ENCODE data around the gene ASTN2.

The ASTN2 gene

DNA sequence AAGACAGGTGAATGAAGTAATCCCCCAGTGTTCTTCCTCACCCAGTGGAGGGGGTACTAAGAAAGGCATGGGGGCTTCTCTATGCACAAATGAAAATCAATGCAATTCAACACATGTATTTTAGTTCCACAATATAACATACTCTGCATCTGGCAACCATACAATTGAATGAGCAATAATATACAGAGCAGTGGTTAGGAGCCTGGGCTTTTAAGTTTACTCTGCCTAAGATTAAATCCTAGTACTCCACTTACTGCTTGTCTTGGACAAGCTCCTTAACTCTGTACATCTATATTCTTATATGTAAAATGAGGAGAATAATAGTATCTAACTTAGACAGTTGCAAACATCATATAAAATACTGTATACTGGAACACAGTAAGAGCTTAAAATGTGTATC is 923.2 kb downstream of the ASTN2 start:
- H3K79me2 ChIP-seq (ENCODE audit: control insufficient read depth, low read length) = no peaks in the 10 kb centered on the region
- no peak overlapping the region for H3K27ac ChIP-seq (ENCODE audit: low read depth, low read length)
- H3K9me3 ChIP-seq (ENCODE audit: control insufficient read depth, insufficient read depth, low read length) = no peaks in the 10 kb centered on the region
- no peaks in the 10 kb centered on the region for H3F3A ChIP-seq (ENCODE audit: control insufficient read depth, insufficient read depth)
- H3K27me3 ChIP-seq (ENCODE audit: control insufficient read depth, low read length) = no peaks in the 10 kb centered on the region
- no peak overlapping the region for H3K4me3 ChIP-seq (ENCODE audit: low read length)
- no peaks in the 10 kb centered on the region for H4K20me1 ChIP-seq (ENCODE audit: control insufficient read depth, insufficient read depth, low read depth, low read length)
- no peaks in the 10 kb centered on the region for H3K36me3 ChIP-seq (ENCODE audit: control insufficient read depth, low read length)
- H3K9me2 ChIP-seq (replicated peaks; ENCODE audit: control insufficient read depth, low read length) = no peaks in the 10 kb centered on the region
- no peak for TF ChIP-seq EZH2phosphoT487 (IDR thresholded peaks at IDR 0.05; ENCODE audit: borderline replicate concordance, low read length)
- TF ChIP-seq, protein P1, sequence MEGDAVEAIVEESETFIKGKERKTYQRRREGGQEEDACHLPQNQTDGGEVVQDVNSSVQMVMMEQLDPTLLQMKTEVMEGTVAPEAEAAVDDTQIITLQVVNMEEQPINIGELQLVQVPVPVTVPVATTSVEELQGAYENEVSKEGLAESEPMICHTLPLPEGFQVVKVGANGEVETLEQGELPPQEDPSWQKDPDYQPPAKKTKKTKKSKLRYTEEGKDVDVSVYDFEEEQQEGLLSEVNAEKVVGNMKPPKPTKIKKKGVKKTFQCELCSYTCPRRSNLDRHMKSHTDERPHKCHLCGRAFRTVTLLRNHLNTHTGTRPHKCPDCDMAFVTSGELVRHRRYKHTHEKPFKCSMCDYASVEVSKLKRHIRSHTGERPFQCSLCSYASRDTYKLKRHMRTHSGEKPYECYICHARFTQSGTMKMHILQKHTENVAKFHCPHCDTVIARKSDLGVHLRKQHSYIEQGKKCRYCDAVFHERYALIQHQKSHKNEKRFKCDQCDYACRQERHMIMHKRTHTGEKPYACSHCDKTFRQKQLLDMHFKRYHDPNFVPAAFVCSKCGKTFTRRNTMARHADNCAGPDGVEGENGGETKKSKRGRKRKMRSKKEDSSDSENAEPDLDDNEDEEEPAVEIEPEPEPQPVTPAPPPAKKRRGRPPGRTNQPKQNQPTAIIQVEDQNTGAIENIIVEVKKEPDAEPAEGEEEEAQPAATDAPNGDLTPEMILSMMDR (IDR thresholded peaks at IDR 0.05; ENCODE audit: low read depth, low read length, poor library complexity, severe bottlenecking) = no peak
- H3K4me2 ChIP-seq (ENCODE audit: low read length) = no peak overlapping the region
- H3K4me1 ChIP-seq (ENCODE audit: control insufficient read depth, low read length) = no peaks in the 10 kb centered on the region

DNA sequence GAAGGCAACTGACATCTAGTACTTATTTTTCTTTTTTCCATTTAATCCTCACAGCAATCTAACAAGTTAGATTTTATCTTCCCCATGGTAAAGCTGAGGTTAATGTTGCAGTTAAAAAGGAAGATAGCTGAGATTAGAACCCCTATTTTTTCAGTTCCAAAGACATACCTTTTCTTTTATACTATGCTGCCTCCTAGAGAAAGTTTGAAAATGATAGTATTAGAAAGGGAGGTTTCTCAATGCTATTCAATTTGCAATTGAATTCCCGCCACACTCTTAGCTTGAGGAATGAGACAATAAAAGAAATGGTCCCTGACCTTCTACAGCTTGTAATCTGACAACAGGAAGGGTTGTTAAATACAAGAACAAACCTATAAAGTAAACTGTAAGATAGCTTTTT is 923.6 kb downstream of the ASTN2 start:
- no peak for TF ChIP-seq EZH2phosphoT487 (IDR thresholded peaks at IDR 0.05; ENCODE audit: borderline replicate concordance, low read length)
- TF ChIP-seq, protein P1 (IDR thresholded peaks at IDR 0.05; ENCODE audit: low read depth, low read length, poor library complexity, severe bottlenecking) = no peak

DNA sequence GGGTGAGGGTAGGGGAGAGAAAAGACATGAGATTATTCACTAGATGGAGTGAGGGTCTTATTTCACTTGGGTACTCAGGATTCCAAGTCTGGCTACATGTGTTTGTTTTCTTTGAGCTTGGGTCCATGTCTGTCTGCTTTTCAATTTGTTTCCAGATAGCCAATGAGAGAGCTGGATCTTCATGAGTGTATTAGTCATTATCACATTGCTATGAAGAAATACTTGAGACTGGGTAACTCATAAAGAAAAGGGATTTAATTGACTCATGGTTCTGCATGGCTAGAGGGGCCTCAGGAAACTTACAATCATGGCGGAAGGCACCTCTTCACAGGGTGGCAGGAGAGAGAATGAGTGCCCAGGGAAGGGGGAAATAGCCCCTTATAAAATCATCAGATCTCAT is 924.5 kb downstream of the ASTN2 start:
- Histone ChIP-seq H3K36me3 (ENCODE audit: control insufficient read depth, low read length) (no peaks in the 10 kb centered on the region), H3F3A (ENCODE audit: control insufficient read depth, insufficient read depth) (no peaks in the 10 kb centered on the region), H3K27ac (ENCODE audit: low read depth, low read length) (no peak overlapping the region), H3K4me2 (ENCODE audit: low read length) (no peak overlapping the region), H3K27me3 (ENCODE audit: control insufficient read depth, low read length) (no peaks in the 10 kb centered on the region), H3K4me3 (ENCODE audit: low read length) (no peak overlapping the region), H4K20me1 (ENCODE audit: control insufficient read depth, insufficient read depth, low read depth, low read length) (no peaks in the 10 kb centered on the region), H3K4me1 (ENCODE audit: control insufficient read depth, low read length) (no peaks in the 10 kb centered on the region), H3K9me3 (ENCODE audit: control insufficient read depth, insufficient read depth, low read length) (no peaks in the 10 kb centered on the region), H3K79me2 (ENCODE audit: control insufficient read depth, low read length) (no peaks in the 10 kb centered on the region), H3K9me2 (replicated peaks; ENCODE audit: control insufficient read depth, low read length) (no peaks in the 10 kb centered on the region)
- TF ChIP-seq, protein P1 (IDR thresholded peaks at IDR 0.05; ENCODE audit: low read depth, low read length, poor library complexity, severe bottlenecking) = no peak
- TF ChIP-seq EZH2phosphoT487 (IDR thresholded peaks at IDR 0.05; ENCODE audit: borderline replicate concordance, low read length) = no peak

More for the DNA sequence above, 923.6 kb downstream of the ASTN2 start:
- H3F3A ChIP-seq (ENCODE audit: control insufficient read depth, insufficient read depth) = no peaks in the 10 kb centered on the region
- H3K36me3 ChIP-seq (ENCODE audit: control insufficient read depth, low read length) = no peaks in the 10 kb centered on the region
- H3K27ac ChIP-seq (ENCODE audit: low read depth, low read length) = no peak overlapping the region
- H3K9me2 ChIP-seq (replicated peaks; ENCODE audit: control insufficient read depth, low read length) = no peaks in the 10 kb centered on the region
- no peak overlapping the region for H3K4me3 ChIP-seq (ENCODE audit: low read length)
- H3K4me2 ChIP-seq (ENCODE audit: low read length) = no peak overlapping the region
- H3K9me3 ChIP-seq (ENCODE audit: control insufficient read depth, insufficient read depth, low read length) = no peaks in the 10 kb centered on the region
- H3K4me1 ChIP-seq (ENCODE audit: control insufficient read depth, low read length) = no peaks in the 10 kb centered on the region
- H3K27me3 ChIP-seq (ENCODE audit: control insufficient read depth, low read length) = no peaks in the 10 kb centered on the region
- H4K20me1 ChIP-seq (ENCODE audit: control insufficient read depth, insufficient read depth, low read depth, low read length) = no peaks in the 10 kb centered on the region
- no peaks in the 10 kb centered on the region for H3K79me2 ChIP-seq (ENCODE audit: control insufficient read depth, low read length)

DNA sequence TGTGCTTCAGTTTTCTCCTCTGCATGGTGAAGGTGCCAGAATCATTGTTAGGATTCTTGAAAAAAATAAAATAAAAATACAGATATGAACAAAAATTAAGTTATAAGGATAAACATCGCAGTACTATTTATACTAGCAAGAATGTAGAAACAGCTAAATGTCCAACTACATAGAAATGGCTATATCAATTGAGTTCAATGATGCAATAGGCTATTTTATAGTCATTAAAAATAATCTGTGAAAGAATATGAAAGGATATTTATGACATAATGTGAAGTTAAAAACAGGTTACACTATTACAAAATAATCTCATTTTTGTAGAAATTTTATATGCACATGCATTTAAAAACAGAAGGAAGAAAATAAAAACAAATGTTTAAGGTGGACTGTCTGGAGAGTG is 926.5 kb downstream of the ASTN2 start:
- H3K4me3 ChIP-seq (ENCODE audit: low read length) = no peak overlapping the region

More for the DNA sequence above, 926.5 kb downstream of the ASTN2 start:
- no peaks in the 10 kb centered on the region for H3K36me3 ChIP-seq (ENCODE audit: control insufficient read depth, low read length)
- no peak overlapping the region for H3K4me2 ChIP-seq (ENCODE audit: low read length)
- H3K9me2 ChIP-seq (replicated peaks; ENCODE audit: control insufficient read depth, low read length) = no peaks in the 10 kb centered on the region
- no peaks in the 10 kb centered on the region for H3F3A ChIP-seq (ENCODE audit: control insufficient read depth, insufficient read depth)
- no peaks in the 10 kb centered on the region for H3K27me3 ChIP-seq (ENCODE audit: control insufficient read depth, low read length)
- H3K9me3 ChIP-seq (ENCODE audit: control insufficient read depth, insufficient read depth, low read length) = no peaks in the 10 kb centered on the region
- no peak overlapping the region for H3K27ac ChIP-seq (ENCODE audit: low read depth, low read length)
- H4K20me1 ChIP-seq (ENCODE audit: control insufficient read depth, insufficient read depth, low read depth, low read length) = no peaks in the 10 kb centered on the region
- TF ChIP-seq EZH2phosphoT487 (IDR thresholded peaks at IDR 0.05; ENCODE audit: borderline replicate concordance, low read length) = no peak
- TF ChIP-seq, protein P1 (IDR thresholded peaks at IDR 0.05; ENCODE audit: low read depth, low read length, poor library complexity, severe bottlenecking) = no peak
- no peaks in the 10 kb centered on the region for H3K79me2 ChIP-seq (ENCODE audit: control insufficient read depth, low read length)
- no peaks in the 10 kb centered on the region for H3K4me1 ChIP-seq (ENCODE audit: control insufficient read depth, low read length)

Measured in DOHH2 (cell line).